SK-N-SH treated with all-trans-retinoic acid at 6 μM for 48 hours (cell line): ENCODE measurements around the gene ITPR2.
"Not testable (repeated sequence)": the region's sequence is repeated elsewhere in the genome, so short reads cannot be mapped to it uniquely, and the experiment has no call there.

Experiments
- ATAC-seq: fragments of 200-7000 bp; cut with Tn5 transposase; 3 replicates; pipeline ENCODE4 v1.9.1; 2020; ENCODE audit warnings: mild to moderate bottlenecking, moderate library complexity
- ARNTL ChIP-seq: fragments of 450-650 bp; formaldehyde crosslinking; IDR thresholded peaks from 2 replicates; pipeline ENCODE4 v1.5.0; 2020; ENCODE audit warnings: low read depth, mild to moderate bottlenecking, moderate library complexity, borderline replicate concordance
- BACH2 ChIP-seq: fragments of 250-450 bp; sonication (Bioruptor Pico); IDR thresholded peaks from 2 replicates; pipeline ENCODE4 v1.9.0; 2021; ENCODE audit warnings: mild to moderate bottlenecking, borderline replicate concordance
- CSDC2 ChIP-seq: fragments of 250-450 bp; sonication (Bioruptor Pico); IDR thresholded peaks from 2 replicates; pipeline ENCODE4 v1.5.0; 2020; ENCODE audit warnings: mild to moderate bottlenecking, moderate library complexity
- ESRRG ChIP-seq: fragments of 250-450 bp; sonication (Bioruptor Pico); IDR thresholded peaks from 2 replicates; pipeline ENCODE4 v1.6.1; 2021; ENCODE audit warnings: mild to moderate bottlenecking
- GLIS3 ChIP-seq: fragments of 250-450 bp; sonication (Bioruptor Pico); IDR thresholded peaks from 2 replicates; pipeline ENCODE4 v1.5.0; 2020; ENCODE audit warnings: mild to moderate bottlenecking, moderate library complexity
- ISL1 ChIP-seq: fragments of 250-450 bp; sonication (Bioruptor Pico); IDR thresholded peaks from 2 replicates; pipeline ENCODE4 v2.1.2; 2022; ENCODE audit warnings: mild to moderate bottlenecking, moderate library complexity
- OSR1 ChIP-seq: fragments of 250-450 bp; sonication (Bioruptor Pico); IDR thresholded peaks from 2 replicates; pipeline ENCODE4 v1.8.0; 2022; ENCODE audit warnings: moderate library complexity, mild to moderate bottlenecking, inconsistent platforms
- PPARA ChIP-seq: fragments of 250-450 bp; sonication (Bioruptor Pico); IDR thresholded peaks from 2 replicates; pipeline ENCODE4 v1.5.0; 2020; ENCODE audit warnings: mild to moderate bottlenecking, borderline replicate concordance
- RARB ChIP-seq: fragments of 250-450 bp; sonication (Bioruptor Pico); IDR thresholded peaks from 2 replicates; pipeline ENCODE4 v1.8.0; 2021; ENCODE audit warnings: mild to moderate bottlenecking, moderate library complexity
- SNAI2 ChIP-seq: fragments of 250-450 bp; sonication (Bioruptor Pico); IDR thresholded peaks from 2 replicates; pipeline ENCODE4 v1.5.0; 2020; ENCODE audit warnings: mild to moderate bottlenecking, moderate library complexity
- TCF4 ChIP-seq: fragments of 250-450 bp; sonication (Bioruptor Pico); IDR thresholded peaks from 2 replicates; pipeline ENCODE4 v1.8.0; 2021; ENCODE audit warnings: mild to moderate bottlenecking, moderate library complexity, borderline replicate concordance
- TSHZ2 ChIP-seq: fragments of 250-450 bp; sonication (Bioruptor Pico); IDR thresholded peaks from 2 replicates; pipeline ENCODE4 v1.5.0; 2020; ENCODE audit warnings: mild to moderate bottlenecking, moderate library complexity
- ZC3H10 ChIP-seq: fragments of 250-450 bp; sonication (Bioruptor Pico); IDR thresholded peaks from 2 replicates; pipeline ENCODE4 v1.5.1; 2021; ENCODE audit warnings: mild to moderate bottlenecking, moderate library complexity
- ZFP3 ChIP-seq: fragments of 250-450 bp; sonication (Bioruptor Pico); IDR thresholded peaks from 2 replicates; pipeline ENCODE4 v1.5.0; 2020; ENCODE audit warnings: mild to moderate bottlenecking, moderate library complexity
- ZFP30 ChIP-seq: fragments of 450-650 bp; formaldehyde crosslinking; IDR thresholded peaks from 2 replicates; pipeline ENCODE4 v1.5.0; 2022; ENCODE audit warnings: mild to moderate bottlenecking, moderate library complexity
- ZNF565 ChIP-seq: fragments of 450-650 bp; formaldehyde crosslinking; conservative IDR thresholded peaks from 2 replicates; pipeline ENCODE4 v1.5.0; 2020; ENCODE audit warnings: low read depth, mild to moderate bottlenecking, moderate library complexity
- ZNF8 ChIP-seq: fragments of 450-650 bp; formaldehyde crosslinking; IDR thresholded peaks from 2 replicates; pipeline ENCODE4 v1.5.0; 2020; ENCODE audit warnings: mild to moderate bottlenecking, moderate library complexity
- TF ChIP-seq, protein P1 (sequence below): fragments of 250-450 bp; sonication (Bioruptor Pico); IDR thresholded peaks from 2 replicates; pipeline ENCODE4 v1.5.1; 2020; ENCODE audit warnings: low read depth, mild to moderate bottlenecking, moderate library complexity
- TF ChIP-seq, protein P2 (sequence below): fragments of 250-450 bp; sonication (Bioruptor Pico); IDR thresholded peaks from 2 replicates; pipeline ENCODE4 v1.8.0; 2020; ENCODE audit warnings: mild to moderate bottlenecking, moderate library complexity, borderline replicate concordance
- TF ChIP-seq, protein P3 (sequence below): fragments of 250-450 bp; sonication (Bioruptor Pico); IDR thresholded peaks from 2 replicates; pipeline ENCODE4 v1.5.1; 2021; ENCODE audit warnings: mild to moderate bottlenecking, moderate library complexity

ITPR2 gene

DNA sequence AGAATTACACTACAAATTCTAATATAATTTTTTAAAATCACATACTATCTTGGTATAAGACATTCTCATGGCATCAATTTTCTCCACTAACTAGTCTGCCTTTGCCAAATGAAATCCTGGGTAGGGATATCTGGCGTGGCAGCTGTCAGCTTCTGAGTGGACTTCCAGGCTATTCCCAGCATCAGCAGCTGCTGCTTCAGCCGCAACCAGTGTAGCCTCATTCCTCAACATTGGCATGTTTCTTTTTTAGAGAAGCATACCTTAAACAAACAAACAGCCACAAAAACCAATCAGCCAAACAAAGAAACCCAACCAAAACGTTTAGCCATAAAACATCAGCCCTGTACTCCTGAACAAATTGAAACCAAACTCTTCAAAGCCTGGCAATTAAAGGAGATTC lies 401.8 kb downstream of the ITPR2 start:
- TF ChIP-seq ARNTL (CRISPR knock-in tag) (no peak), RARB (CRISPR knock-in tag) (no peak), ESRRG (CRISPR knock-in tag) (no peak), ZFP30 (no peak), PPARA (no peak)
- ATAC-seq, result no peak

DNA sequence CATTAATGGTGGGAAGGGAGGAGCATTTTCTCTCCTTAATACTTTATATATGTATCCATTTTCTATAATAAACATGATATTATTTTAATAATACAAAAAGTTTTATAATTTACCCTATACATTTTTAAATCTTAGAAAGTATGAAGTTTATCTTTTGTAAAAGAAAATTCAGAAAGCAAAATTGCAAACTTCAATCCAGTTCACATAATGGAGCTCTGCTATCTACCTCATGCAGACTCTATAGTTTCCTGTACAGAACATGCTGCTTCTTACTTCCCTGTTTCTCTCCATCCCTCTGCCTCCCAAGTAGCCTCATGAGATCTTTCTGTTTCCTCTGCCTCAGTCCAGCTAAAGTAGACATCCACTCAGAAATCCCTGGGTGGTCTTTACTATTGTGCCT lies 402.4 kb downstream of the ITPR2 start:
- not testable (repeated sequence) for ATAC-seq

DNA sequence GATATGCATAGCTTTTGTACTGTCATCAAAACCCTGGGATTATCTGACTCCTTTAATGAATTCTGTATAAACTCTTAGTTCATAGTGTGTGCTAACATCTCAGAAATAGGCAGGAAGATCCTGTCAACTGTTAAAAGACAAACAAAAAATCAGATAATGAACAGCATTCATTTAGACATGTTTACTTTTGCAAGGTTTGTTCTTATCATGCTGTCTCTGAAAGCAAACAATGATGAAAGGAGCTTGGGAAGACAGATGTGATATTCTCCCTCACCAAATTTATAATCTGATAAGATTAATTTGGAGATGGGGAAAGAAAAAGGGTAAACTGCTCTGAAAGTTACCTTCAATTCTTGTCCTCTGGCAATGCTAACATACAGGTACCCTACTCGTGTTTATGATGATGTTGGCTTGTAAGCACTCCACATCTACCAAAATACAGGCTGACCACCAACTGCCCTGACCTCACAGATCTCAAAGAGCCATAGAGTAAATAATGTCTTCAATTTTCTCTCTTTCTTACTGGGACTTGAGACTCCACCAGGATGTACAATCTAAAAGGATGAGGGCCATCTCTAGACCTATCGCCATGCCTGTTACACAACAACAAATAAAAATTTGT lies 403.8 kb downstream of the ITPR2 start:
- TF ChIP-seq ISL1 (CRISPR knock-in tag) (no peak), ZC3H10 (CRISPR knock-in tag) (no peak), TSHZ2 (no peak), PPARA (no peak), CSDC2 (CRISPR knock-in tag) (no peak), RARB (CRISPR knock-in tag) (no peak)
- TF ChIP-seq, protein P1, sequence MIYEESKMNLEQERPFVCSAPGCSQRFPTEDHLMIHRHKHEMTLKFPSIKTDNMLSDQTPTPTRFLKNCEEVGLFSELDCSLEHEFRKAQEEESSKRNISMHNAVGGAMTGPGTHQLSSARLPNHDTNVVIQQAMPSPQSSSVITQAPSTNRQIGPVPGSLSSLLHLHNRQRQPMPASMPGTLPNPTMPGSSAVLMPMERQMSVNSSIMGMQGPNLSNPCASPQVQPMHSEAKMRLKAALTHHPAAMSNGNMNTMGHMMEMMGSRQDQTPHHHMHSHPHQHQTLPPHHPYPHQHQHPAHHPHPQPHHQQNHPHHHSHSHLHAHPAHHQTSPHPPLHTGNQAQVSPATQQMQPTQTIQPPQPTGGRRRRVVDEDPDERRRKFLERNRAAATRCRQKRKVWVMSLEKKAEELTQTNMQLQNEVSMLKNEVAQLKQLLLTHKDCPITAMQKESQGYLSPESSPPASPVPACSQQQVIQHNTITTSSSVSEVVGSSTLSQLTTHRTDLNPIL, result no peak
- TF ChIP-seq, protein P2, sequence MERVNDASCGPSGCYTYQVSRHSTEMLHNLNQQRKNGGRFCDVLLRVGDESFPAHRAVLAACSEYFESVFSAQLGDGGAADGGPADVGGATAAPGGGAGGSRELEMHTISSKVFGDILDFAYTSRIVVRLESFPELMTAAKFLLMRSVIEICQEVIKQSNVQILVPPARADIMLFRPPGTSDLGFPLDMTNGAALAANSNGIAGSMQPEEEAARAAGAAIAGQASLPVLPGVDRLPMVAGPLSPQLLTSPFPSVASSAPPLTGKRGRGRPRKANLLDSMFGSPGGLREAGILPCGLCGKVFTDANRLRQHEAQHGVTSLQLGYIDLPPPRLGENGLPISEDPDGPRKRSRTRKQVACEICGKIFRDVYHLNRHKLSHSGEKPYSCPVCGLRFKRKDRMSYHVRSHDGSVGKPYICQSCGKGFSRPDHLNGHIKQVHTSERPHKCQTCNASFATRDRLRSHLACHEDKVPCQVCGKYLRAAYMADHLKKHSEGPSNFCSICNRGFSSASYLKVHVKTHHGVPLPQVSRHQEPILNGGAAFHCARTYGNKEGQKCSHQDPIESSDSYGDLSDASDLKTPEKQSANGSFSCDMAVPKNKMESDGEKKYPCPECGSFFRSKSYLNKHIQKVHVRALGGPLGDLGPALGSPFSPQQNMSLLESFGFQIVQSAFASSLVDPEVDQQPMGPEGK (CRISPR knock-in tag), result no peak

GRCh38 chr12:26428420-26428819 lies 404.6 kb downstream of the ITPR2 start:
- ATAC-seq, result no peak
- TF ChIP-seq, protein P1, result no peak
- TF ChIP-seq ZNF8 (CRISPR knock-in tag), result no peak
- TF ChIP-seq GLIS3 (CRISPR knock-in tag), result no peak
- TF ChIP-seq ZNF565, result no peak
- TF ChIP-seq CSDC2 (CRISPR knock-in tag), result no peak
- TF ChIP-seq ESRRG (CRISPR knock-in tag), result no peak
- no peak for TF ChIP-seq OSR1 (CRISPR knock-in tag)

More for the DNA sequence above, 403.8 kb downstream of the ITPR2 start:
- no peak for ATAC-seq

DNA sequence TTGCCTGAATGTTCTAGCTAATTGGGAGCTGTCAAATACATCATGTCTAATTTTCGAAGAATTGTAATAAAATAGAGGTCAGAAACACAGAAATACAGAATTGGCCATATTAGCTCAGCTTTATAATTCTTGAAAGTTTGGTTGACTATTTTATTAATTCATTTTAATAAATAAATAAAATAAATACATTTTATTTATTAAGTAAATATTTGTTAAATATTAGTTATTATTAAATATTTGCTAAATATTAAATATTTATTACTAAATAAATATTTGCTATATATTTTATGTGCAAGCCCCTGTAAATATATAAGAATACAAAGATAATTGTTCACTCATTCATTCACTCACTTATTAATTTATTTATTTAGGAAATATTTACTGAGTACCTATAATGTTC lies 406.3 kb downstream of the ITPR2 start:
- ATAC-seq, result no peak
- TF ChIP-seq, protein P2 (CRISPR knock-in tag), result no peak
- TF ChIP-seq ZFP3 (CRISPR knock-in tag), result no peak
- no peak for TF ChIP-seq ESRRG (CRISPR knock-in tag)
- TF ChIP-seq TCF4 (CRISPR knock-in tag), result no peak
- TF ChIP-seq ISL1 (CRISPR knock-in tag), result no peak
- TF ChIP-seq TSHZ2, result no peak
- no peak for TF ChIP-seq BACH2 (CRISPR knock-in tag)
- no peak for TF ChIP-seq SNAI2 (CRISPR knock-in tag)
- TF ChIP-seq PPARA, result no peak
- TF ChIP-seq, protein P3, sequence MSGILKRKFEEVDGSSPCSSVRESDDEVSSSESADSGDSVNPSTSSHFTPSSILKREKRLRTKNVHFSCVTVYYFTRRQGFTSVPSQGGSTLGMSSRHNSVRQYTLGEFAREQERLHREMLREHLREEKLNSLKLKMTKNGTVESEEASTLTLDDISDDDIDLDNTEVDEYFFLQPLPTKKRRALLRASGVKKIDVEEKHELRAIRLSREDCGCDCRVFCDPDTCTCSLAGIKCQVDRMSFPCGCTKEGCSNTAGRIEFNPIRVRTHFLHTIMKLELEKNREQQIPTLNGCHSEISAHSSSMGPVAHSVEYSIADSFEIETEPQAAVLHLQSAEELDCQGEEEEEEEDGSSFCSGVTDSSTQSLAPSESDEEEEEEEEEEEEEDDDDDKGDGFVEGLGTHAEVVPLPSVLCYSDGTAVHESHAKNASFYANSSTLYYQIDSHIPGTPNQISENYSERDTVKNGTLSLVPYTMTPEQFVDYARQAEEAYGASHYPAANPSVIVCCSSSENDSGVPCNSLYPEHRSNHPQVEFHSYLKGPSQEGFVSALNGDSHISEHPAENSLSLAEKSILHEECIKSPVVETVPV, result no peak
- no peak for TF ChIP-seq OSR1 (CRISPR knock-in tag)
